DMS153 treated with DMSO at 0.1 percent for 48 hours (cell line): ENCODE data around the gene TOX3.

Experiments
- DNase-seq: peaks from one replicate; lab custom pipeline; 2025; ENCODE audit not compliant: unreplicated experiment; lab: John Stamatoyannopoulos, UW

TOX3 gene

DNA sequence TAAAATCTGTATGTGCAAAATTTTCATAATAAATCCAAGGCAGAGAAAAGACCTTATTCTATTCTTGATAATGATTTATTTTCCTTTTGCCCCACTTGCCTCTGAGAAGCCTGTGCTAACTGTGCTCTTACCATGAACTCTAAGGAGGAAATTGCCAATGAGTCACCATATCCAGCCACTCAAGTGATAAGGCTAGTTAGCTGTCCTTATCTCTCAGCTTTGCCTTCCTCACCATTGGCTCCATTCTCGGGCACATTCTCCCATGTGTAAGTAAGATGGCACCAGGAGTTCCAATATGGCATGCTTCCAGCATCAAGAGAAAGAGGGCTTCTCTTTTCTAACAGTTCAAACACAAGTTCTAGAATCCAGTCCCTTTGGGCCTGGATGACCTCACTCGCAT is 142.4 kb downstream of the TOX3 start:
- no peak for DNase-seq

DNA sequence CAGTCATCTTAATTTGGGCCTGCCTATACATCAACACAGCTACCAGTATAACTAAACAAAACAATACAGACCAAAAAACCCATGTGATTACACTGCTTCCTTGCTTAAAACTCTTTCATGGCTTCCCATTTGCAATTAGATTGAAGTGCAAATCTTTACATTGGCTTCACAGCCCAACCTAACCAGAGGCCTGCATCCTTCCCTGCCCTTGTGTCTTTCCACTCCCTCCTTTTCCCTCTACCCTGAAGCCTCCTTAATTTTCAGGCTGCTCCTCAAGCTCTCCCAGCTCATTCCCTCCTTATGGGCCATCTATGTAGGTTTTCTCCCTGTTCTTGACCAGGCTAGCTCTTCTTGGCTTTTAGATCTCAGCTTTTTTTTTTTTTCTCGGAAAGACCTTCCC is 147.8 kb downstream of the TOX3 start:
- DNase-seq = no peak

DNA sequence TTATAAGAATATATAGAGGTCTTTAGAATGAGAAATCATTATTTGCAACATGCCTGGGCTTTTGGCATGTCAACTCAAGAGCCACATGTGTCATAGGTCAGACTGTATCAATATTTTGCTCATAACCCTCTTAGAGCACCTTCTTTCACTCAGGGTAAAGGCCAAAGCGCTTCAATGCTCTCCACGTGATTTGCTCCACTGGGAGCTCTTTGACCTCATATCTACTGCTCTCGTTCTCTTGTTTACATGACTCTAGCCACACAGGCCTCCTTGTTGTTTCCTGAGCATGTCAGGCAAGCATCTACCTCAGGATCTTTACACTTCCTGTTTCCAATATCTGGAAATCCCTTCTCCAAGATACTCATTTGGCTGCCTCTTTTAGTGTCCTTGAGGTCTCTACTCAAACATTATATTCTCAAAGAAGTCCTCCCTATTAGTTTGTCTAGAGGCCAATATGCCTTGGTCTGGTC is 148.4 kb downstream of the TOX3 start:
- no peak for DNase-seq

DNA sequence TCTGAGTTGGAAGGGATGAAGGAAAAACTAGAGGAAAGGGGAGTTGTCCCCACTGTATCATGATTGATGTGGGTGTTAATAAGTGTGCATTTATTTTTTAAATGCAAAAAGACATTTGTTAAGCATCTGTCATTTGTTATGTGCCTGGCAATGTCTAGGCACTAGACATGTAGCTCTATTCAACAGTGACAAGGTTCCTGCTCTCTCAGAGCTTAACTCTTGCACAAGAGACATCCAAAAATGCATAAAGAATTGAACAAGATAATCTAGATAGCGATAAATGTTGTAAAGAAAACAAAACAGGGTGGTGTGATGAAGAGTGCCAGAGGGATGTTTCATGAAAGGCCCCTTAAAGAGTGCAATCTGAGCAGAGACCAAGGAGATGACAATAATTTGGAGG is 148.9 kb downstream of the TOX3 start:
- no peak for DNase-seq

DNA sequence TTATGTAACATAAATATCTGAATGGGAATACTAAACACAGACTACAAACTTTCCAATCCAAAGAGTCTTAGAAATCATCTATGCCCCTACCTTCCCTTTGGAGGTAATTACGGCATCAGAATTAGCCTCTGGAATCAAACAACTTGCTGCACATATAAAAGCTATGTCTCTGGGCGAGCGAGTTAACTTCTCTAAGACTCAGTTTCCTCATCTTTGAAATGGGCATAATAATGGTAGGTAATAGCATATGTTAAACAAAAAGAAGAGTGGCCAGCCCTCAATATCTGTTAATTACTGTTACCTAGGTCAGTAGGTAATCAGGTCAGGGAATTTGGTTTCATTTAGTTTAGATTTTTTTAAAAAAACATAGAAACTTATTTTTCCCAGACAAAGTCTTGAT is 153.5 kb downstream of the TOX3 start:
- no peak for DNase-seq

DNA sequence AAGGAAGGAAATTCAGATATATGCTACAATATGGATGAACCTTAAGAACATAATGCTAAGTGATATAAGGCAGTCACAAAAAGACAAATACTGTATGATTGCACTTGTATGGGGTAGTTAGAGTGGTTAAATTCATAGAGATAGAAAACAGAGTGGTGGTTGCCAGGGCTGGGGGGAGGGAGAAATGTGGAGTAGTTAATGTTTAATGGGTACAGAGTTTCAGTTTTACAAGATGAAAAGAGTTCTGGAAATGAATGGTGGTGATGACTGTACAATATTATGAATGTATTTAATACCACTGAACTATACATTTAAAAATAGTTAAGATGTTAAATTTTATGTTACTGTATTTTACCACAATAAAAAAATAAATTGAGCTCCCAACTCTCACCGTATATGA is 157.9 kb downstream of the TOX3 start:
- no peak for DNase-seq
